A673 (cell line): ENCODE measurements around the gene SLC16A12. TPM values are rescaled to one million over a fixed set of nuclear protein-coding genes. Genes with fewer than 3 reads are reported as not detected.

Source experiments
- BruUV-seq: library from RNA; stranded (reverse); fragments of 400-500 nt; replicated peaks from 2 replicates; lab custom pipeline; 2021; lab: Mats Ljungman, UMichigan
- CTCF ChIA-PET: fragments of 300-600 bp; sonication (Branson Sonifier 250); formaldehyde crosslinking; loops from one replicate; lab custom pipeline; 2022; ENCODE audit warnings: antibody characterized with exemption; lab: Charles Lee
- POLR2A ChIA-PET: fragments of 300-600 bp; sonication (Branson Sonifier 250); formaldehyde crosslinking; loops from one replicate; lab custom pipeline; 2022; ENCODE audit warnings: antibody characterized with exemption; ENCODE audit not compliant: low non-redundant PET; lab: Charles Lee
- DNase-seq: peaks from one replicate; pipeline ENCODE4 v3.0.0-alpha.2; 2015; ENCODE audit warnings: low spot score
- H3K27ac ChIP-seq: fragments of 200-600 bp; sonication (generic); 2 replicates; pipeline ENCODE4 v1.5.1; 2016; ENCODE audit warnings: mixed run types, low read depth, mild to moderate bottlenecking, mixed read lengths, antibody characterized with exemption, low read length; ENCODE audit not compliant: poor library complexity, severe bottlenecking
- H3K27me3 ChIP-seq: fragments of 200-600 bp; sonication (generic); replicated peaks from 2 replicates; pipeline ENCODE4 v1.6.1; 2017; ENCODE audit warnings: mixed run types, low read depth, mild to moderate bottlenecking, mixed read lengths, antibody characterized with exemption, low read length; ENCODE audit not compliant: insufficient read depth, poor library complexity
- H3K36me3 ChIP-seq: fragments of 200-600 bp; sonication (generic); 2 replicates; pipeline ENCODE4 v1.6.1; 2016; ENCODE audit warnings: mixed run types, mild to moderate bottlenecking, mixed read lengths, antibody characterized with exemption, low read length; ENCODE audit not compliant: insufficient read depth, poor library complexity, severe bottlenecking
- H3K4me1 ChIP-seq: fragments of 200-600 bp; sonication (generic); 2 replicates; pipeline ENCODE4 v1.6.1; 2017; ENCODE audit warnings: mixed run types, mild to moderate bottlenecking, mixed read lengths, antibody characterized with exemption, low read length; ENCODE audit not compliant: insufficient read depth, poor library complexity, severe bottlenecking
- H3K4me3 ChIP-seq: fragments of 200-600 bp; sonication (generic); 2 replicates; pipeline ENCODE4 v1.5.1; 2016; ENCODE audit warnings: low read depth, mixed run types, mild to moderate bottlenecking, mixed read lengths, low read length; ENCODE audit not compliant: poor library complexity, severe bottlenecking
- H3K9me3 ChIP-seq: fragments of 200-600 bp; sonication (generic); 2 replicates; pipeline ENCODE4 v1.6.1; 2016; ENCODE audit warnings: mixed run types, low read depth, mild to moderate bottlenecking, mixed read lengths, antibody characterized with exemption, low read length; ENCODE audit not compliant: poor library complexity, severe bottlenecking
- CTCF ChIP-seq: fragments of 300-800, 200-600 bp; sonication (generic); conservative IDR thresholded peaks from 2 replicates; pipeline ENCODE4 v1.5.1; 2017; ENCODE audit warnings: low read depth, mild to moderate bottlenecking, antibody characterized with exemption, low read length, moderate library complexity, mixed read lengths
- EZH2 ChIP-seq: fragments of 200-600 bp; sonication (generic); IDR thresholded peaks from 2 replicates; pipeline ENCODE4 v1.6.1; 2017; ENCODE audit warnings: borderline replicate concordance, low read depth, mild to moderate bottlenecking, mixed read lengths, antibody characterized with exemption, low read length; ENCODE audit not compliant: poor library complexity, severe bottlenecking
- intact Hi-C: fragments of 100-400 bp; cut with micrococcal nuclease; formaldehyde crosslinking; loops from one replicate; pipeline ENCODE4 v1.10.0; 2022; ENCODE audit not compliant: unreplicated experiment
- total RNA-seq: library from RNA; stranded (reverse); gene quantifications from 2 replicates; pipeline ENCODE4 v1.2.3, GENCODE V29; 2021

The SLC16A12 gene
- total RNA-seq, 1 experiment from 2014 or later: 0.54 TPM

- TF ChIP-seq CTCF (no peak), EZH2 (no peak)
- no peak overlapping the region for H3K4me3 ChIP-seq
- H3K4me1 ChIP-seq: peaks cover 32% of the 10 kb centered on the region
- ChIA-PET POLR2A (interaction anchor here (0.7 kb wide), 1 partner anchor 9 kb away, joined by 3 read pairs; no protein-coding TSS in a partner anchor), CTCF (interaction anchor here (0.5 kb wide), 1 partner anchor 215 kb away, joined by 7 read pairs; no protein-coding TSS in a partner anchor)
- intact Hi-C loops: no loop called here
- no peak overlapping the region for H3K27ac ChIP-seq
- no peaks in the 10 kb centered on the region for H3K36me3 ChIP-seq
- no peaks in the 10 kb centered on the region for H3K9me3 ChIP-seq
- H3K27me3 ChIP-seq: no peaks in the 10 kb centered on the region
- no TSS peak for BruUV-seq
- DNase-seq: no peak
Measured at GRCh38 chr10:89470628-89471027, 64.8 kb downstream of the SLC16A12 start.

DNA sequence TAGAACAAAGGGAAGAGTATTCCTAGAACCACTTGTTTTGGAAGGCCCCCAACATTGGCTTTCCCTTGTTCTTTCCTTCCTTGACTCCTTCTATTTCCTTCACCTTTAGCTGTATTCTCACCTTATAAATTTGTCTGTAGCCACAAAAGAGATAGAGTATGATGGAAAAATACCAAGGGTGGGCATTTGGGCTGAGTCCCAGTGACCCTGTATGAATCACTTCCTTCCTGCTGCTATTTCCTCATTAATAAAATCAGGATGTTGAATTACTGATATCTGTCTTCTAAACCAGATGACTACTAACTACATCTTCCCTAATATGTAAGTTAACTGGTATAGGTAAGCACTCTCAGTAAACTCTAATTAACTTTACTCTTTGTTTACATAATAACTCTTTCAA is 65.9 kb downstream of the SLC16A12 start:
- POLR2A ChIA-PET: interaction anchor here (0.7 kb wide), 1 partner anchor 8 kb away, joined by 3 read pairs; no protein-coding TSS in a partner anchor
- H3K4me3 ChIP-seq: no peak overlapping the region

GRCh38 chr10:89468191-89468965 is 67.0 kb downstream of the SLC16A12 start:
- TF ChIP-seq EZH2: no peak
- no peak for TF ChIP-seq CTCF
- Histone ChIP-seq H3K27me3 (no peaks in the 10 kb centered on the region), H3K4me1 (peaks cover 32% of the 10 kb centered on the region), H3K9me3 (no peaks in the 10 kb centered on the region), H3K36me3 (no peaks in the 10 kb centered on the region), H3K4me3 (no peak overlapping the region), H3K27ac (no peak overlapping the region)
- ChIA-PET POLR2A (no interaction called here), CTCF (no interaction called here)
- no TSS peak for BruUV-seq
- intact Hi-C loops: loop anchor here (5.0 kb wide), 1 partner anchor 84 kb away; no protein-coding TSS in a partner anchor
- no peak for DNase-seq

More for the DNA sequence above, 65.9 kb downstream of the SLC16A12 start:
- H3K27ac ChIP-seq: no peak overlapping the region
- H3K9me3 ChIP-seq: no peaks in the 10 kb centered on the region
- BruUV-seq: no TSS peak
- TF ChIP-seq CTCF: no peak
- no peak for TF ChIP-seq EZH2
- H3K36me3 ChIP-seq: no peaks in the 10 kb centered on the region
- peaks cover 32% of the 10 kb centered on the region for H3K4me1 ChIP-seq
- intact Hi-C loops: loop anchor here (5.0 kb wide), 1 partner anchor 83 kb away; no protein-coding TSS in a partner anchor
- no peaks in the 10 kb centered on the region for H3K27me3 ChIP-seq
- DNase-seq: peak; percentile 44
- CTCF ChIA-PET: no interaction called here
